Body of pancreas (tissue), 4 donors: ENCODE results near the gene CAPN15.

ENCODE experiments used
- CTCF ChIP-seq, 7 experiments: fragments of 450-650 bp in 4 of 7; fragments of 200-600 bp in 3 of 7; sonication (generic) in 3 of 7; IDR thresholded peaks; one replicate each; pipeline ENCODE4 v1.5.1; 2016 to 2019; ENCODE audit warnings: antibody characterized with exemption in 7 of 7
- POLR2A ChIP-seq, 3 donors: fragments of 450-650 bp; IDR thresholded peaks; one replicate each; pipeline ENCODE4 v1.6.1; 2016; ENCODE audit warnings: antibody characterized with exemption in 3 of 3, mild to moderate bottlenecking in 2 of 3

- TF ChIP-seq CTCF (IDR thresholded peaks at IDR 0.05) (no peak), POLR2A (IDR thresholded peaks at IDR 0.05) (no peak)
Measured at GRCh38 chr16:560204-560700, 32.7 kb downstream of the CAPN15 start, which contains the start of gene PRR35.
